ENCODE results near the gene AGER. TPM values are rescaled to one million over a fixed set of nuclear protein-coding genes. Genes with fewer than 3 reads are reported as not detected.

Gene AGER
- total RNA-seq, 1 donor from 2014 or later, result 1,590 TPM

DNA sequence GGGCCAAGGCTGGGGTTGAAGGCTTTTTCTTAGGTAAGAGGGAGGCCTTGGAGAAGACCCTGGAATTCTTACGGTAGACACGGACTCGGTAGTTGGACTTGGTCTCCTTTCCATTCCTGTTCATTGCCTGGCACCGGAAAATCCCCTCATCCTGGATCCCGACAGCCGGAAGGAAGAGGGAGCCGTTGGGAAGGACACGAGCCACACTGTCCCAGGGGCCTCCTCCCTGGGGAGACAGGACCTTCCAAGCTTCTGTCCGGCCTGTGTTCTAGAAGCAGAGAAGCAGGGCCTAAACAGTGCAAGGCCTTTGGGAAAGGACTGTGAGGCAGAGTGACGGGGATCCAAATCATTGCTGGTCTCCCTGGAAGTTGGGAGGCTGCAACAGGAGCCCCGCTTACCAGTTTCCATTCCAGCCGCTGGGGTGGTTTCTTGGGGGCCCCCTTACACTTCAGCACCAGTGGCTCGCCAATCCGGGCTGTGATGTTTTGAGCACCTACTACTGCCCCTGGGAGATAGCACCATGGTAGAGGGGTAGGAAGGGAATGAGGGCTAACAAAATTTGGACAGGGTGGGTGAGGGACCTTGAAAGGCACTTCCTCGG lies 470 bp downstream of the AGER start:
- H3K4me1 ChIP-seq, result peaks cover 46% of the 10 kb centered on the region
- DNase-seq, result no peak
- TF ChIP-seq, protein P1, sequence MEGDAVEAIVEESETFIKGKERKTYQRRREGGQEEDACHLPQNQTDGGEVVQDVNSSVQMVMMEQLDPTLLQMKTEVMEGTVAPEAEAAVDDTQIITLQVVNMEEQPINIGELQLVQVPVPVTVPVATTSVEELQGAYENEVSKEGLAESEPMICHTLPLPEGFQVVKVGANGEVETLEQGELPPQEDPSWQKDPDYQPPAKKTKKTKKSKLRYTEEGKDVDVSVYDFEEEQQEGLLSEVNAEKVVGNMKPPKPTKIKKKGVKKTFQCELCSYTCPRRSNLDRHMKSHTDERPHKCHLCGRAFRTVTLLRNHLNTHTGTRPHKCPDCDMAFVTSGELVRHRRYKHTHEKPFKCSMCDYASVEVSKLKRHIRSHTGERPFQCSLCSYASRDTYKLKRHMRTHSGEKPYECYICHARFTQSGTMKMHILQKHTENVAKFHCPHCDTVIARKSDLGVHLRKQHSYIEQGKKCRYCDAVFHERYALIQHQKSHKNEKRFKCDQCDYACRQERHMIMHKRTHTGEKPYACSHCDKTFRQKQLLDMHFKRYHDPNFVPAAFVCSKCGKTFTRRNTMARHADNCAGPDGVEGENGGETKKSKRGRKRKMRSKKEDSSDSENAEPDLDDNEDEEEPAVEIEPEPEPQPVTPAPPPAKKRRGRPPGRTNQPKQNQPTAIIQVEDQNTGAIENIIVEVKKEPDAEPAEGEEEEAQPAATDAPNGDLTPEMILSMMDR (IDR thresholded peaks at IDR 0.05), result no peak
- H3K27ac ChIP-seq, result peak overlapping the region; percentile 77
- H3K36me3 ChIP-seq, result peaks cover 42% of the 10 kb centered on the region
- peak overlapping the region; percentile 28 for H3K4me3 ChIP-seq
- H3K9me3 ChIP-seq, result no peaks in the 10 kb centered on the region
- intact Hi-C loops (cut with DNase I), result no loop called here
- H3K27me3 ChIP-seq, result no peaks in the 10 kb centered on the region
- no peak for ATAC-seq

DNA sequence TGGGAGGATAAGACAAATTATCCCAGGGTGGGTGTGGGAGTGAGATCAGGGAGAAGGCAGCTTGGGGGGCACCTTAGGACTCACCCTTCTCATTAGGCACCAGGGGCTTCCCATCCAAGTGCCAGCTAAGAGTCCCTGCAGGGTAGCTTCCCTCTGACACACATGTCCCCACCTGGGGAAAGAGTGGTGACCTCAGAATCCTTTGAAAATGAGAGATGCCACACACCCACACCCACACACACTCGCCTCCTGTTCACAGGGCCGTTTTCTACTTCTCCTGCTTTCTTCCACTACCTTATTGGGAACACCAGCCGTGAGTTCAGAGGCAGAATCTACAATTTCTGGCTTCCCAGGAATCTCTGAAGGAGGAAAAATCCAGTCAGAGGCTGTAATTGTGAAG lies 1.0 kb downstream of the AGER start:
- no peaks in the 10 kb centered on the region for H3K27me3 ChIP-seq
- peak overlapping the region; percentile 77 for H3K27ac ChIP-seq
- ATAC-seq (no peak), DNase-seq (no peak)
- H3K36me3 ChIP-seq, result peaks cover 42% of the 10 kb centered on the region
- peak overlapping the region; percentile 28 for H3K4me3 ChIP-seq
- TF ChIP-seq, protein P1 (IDR thresholded peaks at IDR 0.05), result no peak
- no peaks in the 10 kb centered on the region for H3K9me3 ChIP-seq
- intact Hi-C loops (cut with DNase I), result no loop called here
- H3K4me1 ChIP-seq, result peaks cover 40% of the 10 kb centered on the region

DNA sequence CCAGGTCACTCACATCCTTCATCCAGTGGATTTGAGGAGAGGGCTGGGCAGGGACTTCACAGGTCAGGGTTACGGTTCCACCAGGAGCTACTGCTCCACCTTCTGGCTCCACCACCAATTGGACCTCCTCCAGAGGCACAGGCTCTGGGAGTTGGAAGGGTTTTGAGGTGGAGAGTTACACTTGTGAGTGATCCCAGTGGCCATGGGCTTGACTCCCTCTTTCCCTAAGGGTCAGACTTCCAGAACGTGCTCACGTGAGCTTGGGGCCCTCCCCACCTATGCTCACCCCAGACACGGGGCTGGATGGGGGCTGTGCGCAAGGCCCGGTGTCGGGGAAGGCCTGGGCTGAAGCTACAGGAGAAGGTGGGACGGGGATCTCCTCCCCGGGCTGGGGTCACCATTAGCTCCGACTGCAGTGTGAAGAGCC lies 1.5 kb downstream of the AGER start:
- DNase-seq (no peak), ATAC-seq (no peak)
- intact Hi-C loops (cut with DNase I), result no loop called here
- TF ChIP-seq, protein P1 (IDR thresholded peaks at IDR 0.05), result no peak
- Histone ChIP-seq H3K27ac (peak overlapping the region; percentile 77), H3K36me3 (peaks cover 39% of the 10 kb centered on the region), H3K4me1 (peaks cover 40% of the 10 kb centered on the region), H3K4me3 (peak overlapping the region; percentile 28), H3K9me3 (no peaks in the 10 kb centered on the region), H3K27me3 (no peaks in the 10 kb centered on the region)

DNA sequence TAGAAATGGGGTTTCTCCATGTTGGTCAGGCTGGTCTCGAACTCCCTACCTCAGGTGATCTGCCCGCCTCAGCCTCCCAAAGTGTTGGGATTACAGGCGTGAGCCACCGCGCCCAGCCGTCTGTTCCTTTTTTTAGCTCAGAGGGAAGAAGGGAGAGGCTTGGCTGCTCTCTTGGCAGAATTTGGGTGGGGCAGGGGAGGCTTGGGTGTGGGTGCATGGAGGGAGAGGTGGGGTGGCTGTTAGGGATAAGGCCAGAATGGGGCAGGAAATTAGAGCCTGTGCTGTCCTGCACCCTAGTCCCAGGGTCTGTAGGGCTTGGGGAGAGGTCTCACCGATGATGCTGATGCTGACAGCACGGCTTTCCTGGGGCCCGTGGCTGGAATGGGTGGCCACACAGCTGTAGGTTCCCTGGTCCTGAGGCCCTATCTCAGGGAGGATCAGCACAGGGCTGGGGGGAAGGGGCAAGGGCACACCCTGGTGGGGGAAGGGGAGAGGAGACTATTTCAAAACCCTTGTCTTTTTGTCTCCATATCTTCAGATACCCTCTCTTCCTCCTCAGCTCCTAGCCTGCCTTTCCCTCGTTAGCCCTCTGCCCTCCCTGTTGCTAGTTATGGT lies 2.0 kb downstream of the AGER start:
- Histone ChIP-seq H3K27ac (peak overlapping the region; percentile 19), H3K36me3 (peaks cover 34% of the 10 kb centered on the region), H3K4me1 (peaks cover 41% of the 10 kb centered on the region), H3K4me3 (peak overlapping the region; percentile 28), H3K9me3 (no peaks in the 10 kb centered on the region), H3K27me3 (no peaks in the 10 kb centered on the region)
- TF ChIP-seq, protein P1 (IDR thresholded peaks at IDR 0.05), result no peak
- DNase-seq (no peak), ATAC-seq (no peak)
- intact Hi-C loops (cut with DNase I), result no loop called here

DNA sequence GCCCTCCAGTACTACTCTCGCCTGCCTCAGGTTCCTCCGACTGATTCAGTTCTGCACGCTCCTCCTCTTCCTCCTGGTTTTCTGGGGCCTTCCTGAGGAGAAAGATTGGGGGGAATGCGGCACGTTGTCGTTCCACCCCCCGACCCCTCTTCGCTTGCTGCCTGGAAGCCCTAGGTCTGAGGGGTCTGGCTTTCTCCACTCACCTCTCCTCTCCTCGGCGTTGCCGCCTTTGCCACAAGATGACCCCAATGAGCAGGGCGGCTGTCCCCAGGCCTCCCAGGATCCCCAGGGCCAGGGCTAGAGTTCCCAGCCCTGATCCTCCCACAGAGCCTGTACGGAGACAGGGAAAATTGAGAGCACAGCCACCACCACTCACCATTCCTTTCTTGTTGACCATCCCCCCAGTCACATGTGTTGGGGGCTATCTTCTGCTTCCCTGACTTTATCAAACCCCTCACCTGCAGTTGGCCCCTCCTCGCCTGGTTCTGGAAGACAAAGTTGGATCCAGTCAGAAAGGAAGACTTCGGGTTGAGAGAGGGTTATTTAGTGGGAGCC lies 2.8 kb downstream of the AGER start:
- intact Hi-C loops (cut with DNase I), result no loop called here
- ATAC-seq (no peak), DNase-seq (no peak)
- H3K36me3 ChIP-seq, result peaks cover 26% of the 10 kb centered on the region
- H3K4me1 ChIP-seq, result peaks cover 41% of the 10 kb centered on the region
- H3K27ac ChIP-seq, result peak overlapping the region; percentile 19
- TF ChIP-seq, protein P1 (IDR thresholded peaks at IDR 0.05), result no peak
- no peaks in the 10 kb centered on the region for H3K27me3 ChIP-seq
- H3K4me3 ChIP-seq, result peak overlapping the region; percentile 10
- H3K9me3 ChIP-seq, result no peaks in the 10 kb centered on the region

Measured in upper lobe of right lung (tissue), 1 donor.